GM19468 (cell line): ENCODE results near the gene SCAMP2.

ENCODE experiments used
- ATAC-seq: cut with Tn5 transposase; IDR thresholded peaks from one replicate; pipeline ENCODE4 v1.9.1; 2021; ENCODE audit warnings: mild to moderate bottlenecking, moderate library complexity, moderate number of reproducible peaks; ENCODE audit not compliant: unreplicated experiment; ENCODE audit errors: extremely low read depth

Gene SCAMP2

DNA sequence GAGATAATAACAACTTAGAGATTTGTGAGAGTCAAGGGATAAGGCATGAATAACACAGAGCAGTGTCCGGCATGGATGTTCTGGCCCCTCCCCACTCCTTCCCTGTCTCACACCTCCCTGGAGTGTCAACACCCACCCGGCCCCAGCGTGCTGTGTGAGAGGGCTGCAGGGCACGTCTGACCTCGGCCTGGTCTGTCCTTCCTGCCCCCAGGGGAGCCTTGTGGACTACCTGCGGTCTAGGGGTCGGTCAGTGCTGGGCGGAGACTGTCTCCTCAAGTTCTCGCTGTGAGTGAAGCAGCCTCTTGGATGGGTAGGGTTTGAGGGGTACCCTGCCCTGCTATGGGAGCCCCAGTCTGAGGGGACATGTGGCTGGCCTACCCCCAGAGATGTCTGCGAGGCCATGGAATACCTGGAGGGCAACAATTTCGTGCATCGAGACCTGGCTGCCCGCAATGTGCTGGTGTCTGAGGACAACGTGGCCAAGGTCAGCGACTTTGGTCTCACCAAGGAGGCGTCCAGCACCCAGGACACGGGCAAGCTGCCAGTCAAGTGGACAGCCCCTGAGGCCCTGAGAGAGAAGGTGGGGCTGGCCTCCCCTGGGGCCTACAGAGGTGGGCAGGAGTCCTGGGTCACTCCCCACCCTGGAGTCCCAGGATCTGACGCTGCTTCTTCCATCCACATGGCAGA is 71.7 kb downstream of the SCAMP2 start:
- ATAC-seq, result no peak

DNA sequence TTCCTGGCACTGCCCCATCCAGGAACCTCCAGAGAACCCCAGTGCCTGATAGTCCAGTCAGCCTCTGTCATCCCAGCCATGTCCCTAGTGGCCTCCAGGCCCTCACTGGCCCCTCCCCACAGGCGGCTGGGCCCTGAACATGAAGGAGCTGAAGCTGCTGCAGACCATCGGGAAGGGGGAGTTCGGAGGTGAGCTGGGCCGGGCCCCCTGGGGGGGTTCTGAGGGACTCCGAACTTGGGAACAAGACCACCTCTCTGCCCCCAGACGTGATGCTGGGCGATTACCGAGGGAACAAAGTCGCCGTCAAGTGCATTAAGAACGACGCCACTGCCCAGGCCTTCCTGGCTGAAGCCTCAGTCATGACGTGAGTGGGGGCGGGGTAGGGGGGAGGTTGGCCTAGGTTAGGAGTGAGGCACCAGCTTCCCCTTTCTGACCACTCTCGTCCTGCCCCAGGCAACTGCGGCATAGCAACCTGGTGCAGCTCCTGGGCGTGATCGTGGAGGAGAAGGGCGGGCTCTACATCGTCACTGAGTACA is 72.5 kb downstream of the SCAMP2 start:
- ATAC-seq, result no peak

DNA sequence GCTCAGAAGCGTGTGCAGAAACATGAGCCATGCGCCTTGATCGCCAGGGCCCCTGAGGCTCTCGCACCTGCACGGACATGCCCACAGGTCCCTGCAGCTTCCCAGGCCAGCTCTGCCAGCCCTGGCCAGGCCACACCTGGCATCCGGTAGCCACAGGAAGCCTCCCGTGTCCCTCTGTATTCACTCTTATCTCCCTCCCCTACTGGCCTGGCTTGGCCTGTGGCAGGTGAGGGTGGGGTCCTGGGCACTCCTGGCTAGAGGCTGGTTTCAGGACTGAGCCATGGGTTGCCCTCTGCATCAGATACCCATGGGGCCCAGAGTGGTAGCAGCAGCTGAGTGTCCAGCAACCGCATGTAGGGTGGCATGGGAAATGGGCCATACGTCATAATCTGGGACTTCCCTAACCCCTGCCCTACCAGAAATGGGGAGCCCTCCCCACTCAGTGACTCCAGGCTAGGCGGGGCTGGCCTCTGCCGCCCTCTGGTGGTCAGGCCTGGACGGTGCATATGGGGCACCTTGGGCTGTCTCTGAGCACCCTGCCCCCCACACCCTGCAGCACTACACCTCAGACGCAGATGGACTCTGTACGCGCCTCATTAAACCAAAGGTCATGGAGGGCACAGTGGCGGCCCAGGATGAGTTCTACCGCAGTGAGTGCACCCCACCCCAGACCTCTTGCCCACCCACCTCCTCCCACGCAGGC is 73.2 kb downstream of the SCAMP2 start:
- ATAC-seq, result peak; percentile 35

DNA sequence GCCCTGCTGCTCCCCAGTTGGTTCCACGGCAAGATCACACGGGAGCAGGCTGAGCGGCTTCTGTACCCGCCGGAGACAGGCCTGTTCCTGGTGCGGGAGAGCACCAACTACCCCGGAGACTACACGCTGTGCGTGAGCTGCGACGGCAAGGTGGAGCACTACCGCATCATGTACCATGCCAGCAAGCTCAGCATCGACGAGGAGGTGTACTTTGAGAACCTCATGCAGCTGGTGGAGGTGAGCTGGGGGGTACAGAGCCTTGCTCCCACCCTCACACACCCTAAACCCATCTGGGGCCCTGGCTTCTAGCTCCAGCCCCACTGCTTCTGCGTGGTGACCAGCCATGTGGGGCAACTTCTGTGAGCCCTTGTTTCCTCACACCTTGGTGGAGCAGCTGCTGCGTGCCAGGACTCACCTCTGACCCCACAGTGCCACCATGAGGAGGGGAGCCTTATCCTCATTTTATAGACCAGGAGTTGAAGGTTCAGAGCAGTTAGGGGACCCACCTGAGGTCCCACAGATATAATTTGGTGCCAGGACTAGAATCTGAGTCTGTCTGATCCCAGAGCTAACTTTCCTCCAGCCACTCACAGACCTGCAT is 73.8 kb downstream of the SCAMP2 start:
- ATAC-seq, result no peak

DNA sequence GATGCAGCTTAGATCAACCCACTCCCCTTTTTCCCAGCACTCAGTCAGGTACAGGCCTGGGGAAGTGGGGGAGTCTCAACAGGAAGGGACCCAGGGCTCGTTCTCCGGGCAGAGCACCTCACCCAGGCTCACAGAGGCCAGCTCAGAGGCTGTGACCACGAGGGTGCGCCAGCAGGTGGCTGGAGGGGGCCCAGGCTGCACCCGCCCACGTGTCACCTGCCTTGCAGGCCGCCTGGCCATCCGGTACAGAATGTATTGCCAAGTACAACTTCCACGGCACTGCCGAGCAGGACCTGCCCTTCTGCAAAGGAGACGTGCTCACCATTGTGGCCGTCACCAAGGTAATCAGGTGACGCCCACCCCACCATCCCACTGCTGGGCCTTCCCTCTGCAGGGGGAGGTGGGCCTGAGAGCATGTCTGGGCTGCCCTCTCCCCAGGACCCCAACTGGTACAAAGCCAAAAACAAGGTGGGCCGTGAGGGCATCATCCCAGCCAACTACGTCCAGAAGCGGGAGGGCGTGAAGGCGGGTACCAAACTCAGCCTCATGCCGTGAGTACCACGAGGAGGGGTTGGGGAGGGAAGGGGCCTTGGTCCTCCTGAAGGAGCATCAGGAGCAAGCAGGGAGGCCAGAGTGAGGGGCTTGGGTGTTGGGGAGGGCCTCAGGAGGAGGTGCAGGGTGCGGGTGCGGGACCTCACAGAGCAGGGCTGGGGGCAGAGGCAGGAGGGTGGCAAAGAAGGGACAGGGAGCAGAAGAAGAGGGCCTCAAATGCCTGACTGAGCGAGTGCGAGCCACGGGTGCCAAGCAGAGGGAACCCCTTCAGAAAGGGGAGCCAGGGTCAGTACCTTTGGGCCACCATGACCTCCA is 74.5 kb downstream of the SCAMP2 start:
- ATAC-seq, result no peak

DNA sequence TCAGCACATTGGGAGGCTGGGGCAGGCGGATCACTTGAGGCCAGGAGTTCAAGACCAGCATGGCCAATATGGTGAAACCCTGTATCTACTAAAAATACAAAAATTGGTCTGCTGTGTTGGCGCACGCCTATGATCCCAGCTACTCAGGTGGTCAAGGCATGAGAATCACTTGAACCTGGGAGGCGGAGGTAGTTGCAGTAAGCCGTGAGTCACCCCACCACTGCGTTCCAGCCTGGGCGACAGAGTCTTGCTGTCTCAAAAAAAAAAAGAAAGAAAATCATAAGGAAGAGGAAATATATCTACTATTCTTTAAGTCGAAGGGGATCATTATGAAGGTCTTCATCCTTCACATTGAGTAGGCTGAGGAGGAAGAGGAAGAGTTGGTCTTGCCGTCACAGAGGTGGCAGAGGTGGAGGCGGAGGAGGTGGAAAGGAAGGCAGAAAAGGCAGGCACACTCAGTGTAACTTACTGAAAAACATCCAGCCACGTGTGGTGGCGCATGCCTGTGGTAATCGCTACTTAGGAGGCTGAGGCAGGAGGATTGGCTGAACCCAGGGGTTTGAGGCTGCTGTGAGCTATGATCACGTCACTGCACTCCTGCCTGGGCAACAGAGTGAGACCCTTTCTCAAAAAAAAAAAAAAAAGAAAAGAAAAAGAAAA is 77.1 kb downstream of the SCAMP2 start:
- no peak for ATAC-seq

DNA sequence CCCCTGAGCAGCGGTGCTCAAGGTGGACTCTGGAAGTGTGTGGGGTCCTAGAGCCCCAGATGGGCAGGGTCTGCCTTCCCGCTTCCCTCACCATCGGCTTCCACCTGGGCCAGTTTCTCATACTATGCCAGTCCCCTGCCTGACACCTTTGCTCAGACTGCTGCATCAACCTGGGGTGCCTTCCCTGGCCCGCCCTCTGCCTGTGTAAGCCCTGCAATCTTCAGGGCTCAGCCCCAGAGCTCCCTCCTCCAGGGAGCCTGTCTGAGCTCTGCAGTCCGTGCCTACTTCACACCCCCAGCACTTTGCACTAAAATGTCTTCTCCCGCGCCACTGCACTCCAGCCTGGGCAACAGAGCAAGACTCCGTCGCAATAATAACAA is 78.2 kb downstream of the SCAMP2 start:
- no peak for ATAC-seq

DNA sequence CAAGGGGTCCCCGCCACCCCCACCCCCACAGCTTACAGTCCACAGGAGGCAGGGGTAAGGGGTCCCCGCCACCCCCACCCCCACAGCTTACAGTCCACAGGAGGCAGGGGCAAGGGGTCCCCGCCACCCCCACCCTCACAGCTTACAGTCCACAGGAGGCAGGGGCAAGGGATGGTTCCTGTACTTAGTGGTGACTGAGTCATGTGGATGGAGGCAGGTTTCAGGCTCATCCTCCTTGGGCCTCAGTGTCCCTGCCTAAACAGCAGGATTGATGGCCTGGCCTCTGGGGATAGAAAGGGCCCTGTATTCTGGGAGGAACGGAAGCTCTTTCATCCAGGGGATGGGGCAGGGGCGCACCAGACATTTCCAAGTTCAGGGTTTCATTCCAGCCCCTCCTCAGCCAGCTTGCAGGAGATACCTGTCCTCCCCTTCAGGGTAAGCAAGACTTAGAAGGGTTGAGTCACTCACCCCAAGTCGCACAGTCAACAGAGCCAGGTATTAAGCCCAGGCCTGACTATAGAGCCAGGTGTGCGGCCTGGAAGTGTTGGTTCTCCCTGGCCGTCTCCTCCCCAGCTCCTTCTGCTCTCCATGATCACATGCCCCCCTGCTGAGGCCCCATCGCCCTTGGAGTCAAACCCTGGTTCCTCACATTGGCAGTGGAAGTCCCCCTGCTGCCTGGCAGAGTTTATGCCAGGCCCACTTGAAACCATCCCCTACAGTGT is 78.8 kb downstream of the SCAMP2 start:
- no peak for ATAC-seq
